MCF 10A (cell line): Measurements from ENCODE around the gene CTNNA1. TPM values are rescaled to one million over a fixed set of nuclear protein-coding genes. Genes with fewer than 3 reads are reported as not detected.

Experiments
- BruUV-seq: library from RNA; stranded (reverse); fragments of 400-500 nt; replicated peaks from 2 replicates; lab custom pipeline; 2021; lab: Mats Ljungman, UMichigan
- CTCF ChIA-PET: fragments of 300-600 bp; sonication (Branson Sonifier 250); formaldehyde crosslinking; extraction: SDS; loops from one replicate; lab custom pipeline; 2021; ENCODE audit warnings: antibody characterized with exemption, inconsistent platforms; lab: Yijun Ruan, JAX
- POLR2A ChIA-PET: fragments of 300-600, 350-650 bp; sonication (Branson Sonifier 250); formaldehyde crosslinking; extraction: SDS; loops from one replicate; lab custom pipeline; 2020; ENCODE audit warnings: antibody characterized with exemption, inconsistent platforms; lab: Yijun Ruan, JAX
- DNase-seq: peaks from one replicate; pipeline ENCODE4 v3.0.0-alpha.2; 2018; ENCODE audit not compliant: unreplicated experiment
- H3K27ac Mint-ChIP-seq: one replicate; pipeline ENCODE4 v1.8.0; 2022; ENCODE audit warnings: mild to moderate bottlenecking, low read depth, mixed read lengths; ENCODE audit not compliant: unreplicated experiment
- H3K27me3 Mint-ChIP-seq: one replicate; pipeline ENCODE4 v1.8.0; 2022; ENCODE audit warnings: mixed read lengths; ENCODE audit not compliant: insufficient read depth, unreplicated experiment
- H3K36me3 Mint-ChIP-seq: one replicate; pipeline ENCODE4 v1.8.0; 2022; ENCODE audit warnings: mild to moderate bottlenecking, moderate library complexity, mixed read lengths; ENCODE audit not compliant: insufficient read depth, unreplicated experiment
- H3K4me1 Mint-ChIP-seq: one replicate; pipeline ENCODE4 v1.8.0; 2022; ENCODE audit warnings: mixed read lengths; ENCODE audit not compliant: insufficient read depth, unreplicated experiment
- H3K4me3 Mint-ChIP-seq: one replicate; pipeline ENCODE4 v1.8.0; 2022; ENCODE audit warnings: mild to moderate bottlenecking, moderate library complexity, mixed read lengths; ENCODE audit not compliant: unreplicated experiment
- H3K9me3 Mint-ChIP-seq: one replicate; pipeline ENCODE4 v1.8.0; 2022; ENCODE audit warnings: mixed read lengths; ENCODE audit not compliant: unreplicated experiment
- intact Hi-C: fragments of 100-400 bp; cut with micrococcal nuclease; formaldehyde crosslinking; loops from 2 replicates; pipeline ENCODE4 v1.14.1; 2022
- total RNA-seq: library from RNA; stranded (reverse); gene quantifications from 2 replicates; pipeline ENCODE4 v1.2.3, GENCODE V29; 2022
- TF ChIP-seq, protein P1 (sequence below): fragments of 200-600 bp; IDR thresholded peaks from one replicate; pipeline ENCODE4 v1.8.0; 2022; ENCODE audit warnings: antibody characterized with exemption, mild to moderate bottlenecking; ENCODE audit not compliant: unreplicated experiment

CTNNA1 gene
- total RNA-seq, 1 experiment from 2014 or later, result 519 TPM

DNA sequence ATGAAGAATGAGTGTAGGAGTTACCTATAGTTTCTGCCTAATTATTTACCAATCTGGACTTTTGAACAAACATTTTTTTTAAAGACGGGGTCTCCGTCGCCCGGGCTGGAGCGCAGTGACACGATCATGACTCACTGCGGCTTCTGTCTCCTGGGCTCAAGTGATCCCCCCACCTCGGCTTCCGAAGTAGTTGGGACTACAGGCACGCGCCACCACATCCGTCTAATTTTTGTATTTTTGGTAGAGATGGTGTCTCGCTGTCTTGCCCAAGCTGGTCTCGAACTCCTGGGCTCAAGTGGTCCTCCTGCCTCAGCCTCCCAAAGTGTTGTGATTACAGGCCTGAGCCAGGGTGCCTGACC lies 1.5 kb downstream of the CTNNA1 start:
- CTCF ChIA-PET, result interaction anchor here (0.6 to 1.2 kb wide), 2 partner anchors 13 to 176 kb away, joined by 3 to 4 read pairs; no protein-coding TSS in a partner anchor

DNA sequence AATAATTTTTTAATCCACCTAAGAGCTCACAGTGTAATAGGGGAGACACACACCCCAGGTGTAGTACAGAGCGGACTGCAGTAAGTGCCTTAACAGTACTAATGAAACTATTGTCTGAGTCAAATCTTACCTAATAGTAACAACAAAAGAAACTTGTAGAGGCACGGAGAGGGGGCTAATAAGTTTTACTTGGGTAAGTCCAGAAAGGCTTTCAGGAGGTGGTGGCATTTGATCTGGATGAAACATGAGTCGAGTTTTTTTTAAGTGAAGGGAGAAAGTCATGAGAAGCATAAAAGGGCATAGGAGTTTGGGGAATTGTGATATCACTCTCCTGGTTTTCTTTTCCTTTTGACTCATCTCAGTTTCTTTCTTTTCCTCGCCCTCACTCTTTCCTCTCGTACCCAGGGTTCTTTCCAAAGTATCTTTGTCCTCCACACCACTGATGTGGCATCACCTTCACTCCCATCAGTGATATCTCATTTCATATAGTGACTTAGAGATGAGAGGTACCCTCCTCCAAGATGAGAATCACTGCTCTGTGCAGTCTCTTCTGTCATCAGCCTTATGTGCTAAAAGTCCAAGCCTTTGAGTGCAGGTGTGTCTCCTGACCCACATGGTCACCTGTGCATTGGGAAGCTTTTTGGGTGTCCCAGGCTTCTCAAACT lies 2.0 kb downstream of the CTNNA1 start:
- intact Hi-C loops, result loop anchor here (2.0 to 10.0 kb wide), 2 partner anchors 102 to 510 kb away; no protein-coding TSS in a partner anchor
- no peaks in the 10 kb centered on the region for H3K9me3 Mint-ChIP-seq
- no TSS peak for BruUV-seq
- ChIA-PET POLR2A (interaction anchor here (0.7 to 6.3 kb wide), 9 partner anchors 7 to 251 kb away, joined by 3 to 58 read pairs (median 9); partner anchors contain the start of gene HSPA9), CTCF (interaction anchor here (0.6 to 1.2 kb wide), 4 partner anchors 14 to 176 kb away, joined by 3 to 4 read pairs (median 4); no protein-coding TSS in a partner anchor)
- H3K27ac Mint-ChIP-seq, result peak overlapping the region; percentile 94
- peak; percentile 37 for DNase-seq
- peaks cover 55% of the 10 kb centered on the region for H3K4me1 Mint-ChIP-seq
- TF ChIP-seq, protein P1, sequence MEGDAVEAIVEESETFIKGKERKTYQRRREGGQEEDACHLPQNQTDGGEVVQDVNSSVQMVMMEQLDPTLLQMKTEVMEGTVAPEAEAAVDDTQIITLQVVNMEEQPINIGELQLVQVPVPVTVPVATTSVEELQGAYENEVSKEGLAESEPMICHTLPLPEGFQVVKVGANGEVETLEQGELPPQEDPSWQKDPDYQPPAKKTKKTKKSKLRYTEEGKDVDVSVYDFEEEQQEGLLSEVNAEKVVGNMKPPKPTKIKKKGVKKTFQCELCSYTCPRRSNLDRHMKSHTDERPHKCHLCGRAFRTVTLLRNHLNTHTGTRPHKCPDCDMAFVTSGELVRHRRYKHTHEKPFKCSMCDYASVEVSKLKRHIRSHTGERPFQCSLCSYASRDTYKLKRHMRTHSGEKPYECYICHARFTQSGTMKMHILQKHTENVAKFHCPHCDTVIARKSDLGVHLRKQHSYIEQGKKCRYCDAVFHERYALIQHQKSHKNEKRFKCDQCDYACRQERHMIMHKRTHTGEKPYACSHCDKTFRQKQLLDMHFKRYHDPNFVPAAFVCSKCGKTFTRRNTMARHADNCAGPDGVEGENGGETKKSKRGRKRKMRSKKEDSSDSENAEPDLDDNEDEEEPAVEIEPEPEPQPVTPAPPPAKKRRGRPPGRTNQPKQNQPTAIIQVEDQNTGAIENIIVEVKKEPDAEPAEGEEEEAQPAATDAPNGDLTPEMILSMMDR, result no peak
- no peaks in the 10 kb centered on the region for H3K27me3 Mint-ChIP-seq
- peaks cover 58% of the 10 kb centered on the region for H3K36me3 Mint-ChIP-seq
- peak overlapping the region; percentile 87 for H3K4me3 Mint-ChIP-seq

More for the DNA sequence above, 1.5 kb downstream of the CTNNA1 start:
- POLR2A ChIA-PET, result interaction anchor here (0.7 to 6.3 kb wide), 7 partner anchors 8 to 250 kb away, joined by 3 to 58 read pairs (median 14); partner anchors contain the start of gene HSPA9
- H3K27me3 Mint-ChIP-seq, result no peaks in the 10 kb centered on the region
- H3K4me3 Mint-ChIP-seq, result peak overlapping the region; percentile 87
- peaks cover 54% of the 10 kb centered on the region for H3K36me3 Mint-ChIP-seq
- no peaks in the 10 kb centered on the region for H3K9me3 Mint-ChIP-seq
- H3K4me1 Mint-ChIP-seq, result peaks cover 55% of the 10 kb centered on the region
- H3K27ac Mint-ChIP-seq, result peak overlapping the region; percentile 94
- peak; percentile 63 for DNase-seq
- BruUV-seq, result no TSS peak
- TF ChIP-seq, protein P1, result no peak
- intact Hi-C loops, result loop anchor here (1.0 to 10.0 kb wide), 3 partner anchors 102 to 510 kb away; partner anchors contain the start of gene HSPA9

DNA sequence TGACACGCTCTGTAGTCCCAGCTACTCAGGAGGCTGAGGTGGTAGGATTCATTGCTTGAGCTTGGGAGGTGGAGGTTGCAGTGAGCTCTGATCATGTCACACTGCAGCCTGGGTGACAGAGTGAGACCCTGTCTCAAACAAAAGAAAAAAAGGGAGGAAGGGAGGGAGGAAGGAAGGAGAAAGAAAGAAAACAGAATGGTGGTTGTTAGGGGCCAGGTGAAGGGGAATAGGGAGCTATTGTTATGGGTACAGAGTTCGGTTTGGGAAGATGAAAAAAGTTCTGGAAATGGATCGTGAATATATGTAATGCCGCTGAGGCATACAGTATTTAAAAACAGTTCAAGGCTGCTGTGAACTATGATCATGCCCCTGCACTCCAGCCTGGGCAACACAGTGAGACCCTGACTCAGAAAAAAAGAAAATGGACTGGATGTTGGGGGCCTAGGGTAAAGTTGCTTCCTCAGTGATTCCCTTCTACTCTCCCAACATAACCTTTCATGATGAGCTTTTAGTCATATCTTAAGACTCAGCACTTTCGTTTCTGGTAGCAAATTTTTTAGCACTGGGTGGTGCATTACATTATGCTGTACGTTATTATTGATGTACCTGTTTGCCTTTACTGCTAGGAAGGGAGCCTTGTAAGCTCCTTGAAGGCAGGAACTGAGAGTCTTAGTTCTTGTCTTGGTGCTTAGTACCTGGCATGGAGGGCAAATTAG lies 4.0 kb downstream of the CTNNA1 start:
- peaks cover 72% of the 10 kb centered on the region for H3K36me3 Mint-ChIP-seq
- TF ChIP-seq, protein P1, result no peak
- ChIA-PET POLR2A (interaction anchor here (0.7 to 6.3 kb wide), 14 partner anchors 8 to 519 kb away, joined by 3 to 58 read pairs (median 4); partner anchors contain the start of gene HSPA9), CTCF (interaction anchor here (0.6 to 1.7 kb wide), 10 partner anchors 9 to 514 kb away, joined by 3 to 14 read pairs (median 4); no protein-coding TSS in a partner anchor)
- BruUV-seq, result no TSS peak
- H3K27ac Mint-ChIP-seq, result peak overlapping the region; percentile 16
- DNase-seq, result no peak
- no peaks in the 10 kb centered on the region for H3K9me3 Mint-ChIP-seq
- no peaks in the 10 kb centered on the region for H3K27me3 Mint-ChIP-seq
- no peak overlapping the region for H3K4me3 Mint-ChIP-seq
- intact Hi-C loops, result loop anchor here (10.0 kb wide), 1 partner anchor 508 kb away; no protein-coding TSS in a partner anchor
- H3K4me1 Mint-ChIP-seq, result peaks cover 68% of the 10 kb centered on the region
